NCI-H524 treated with DMSO at 0.1 percent for 48 hours (cell line): ENCODE results near the gene DNAJB13.

ENCODE experiments used
- DNase-seq: peaks from one replicate; lab custom pipeline; 2025; lab: John Stamatoyannopoulos, UW

The DNAJB13 gene

DNA sequence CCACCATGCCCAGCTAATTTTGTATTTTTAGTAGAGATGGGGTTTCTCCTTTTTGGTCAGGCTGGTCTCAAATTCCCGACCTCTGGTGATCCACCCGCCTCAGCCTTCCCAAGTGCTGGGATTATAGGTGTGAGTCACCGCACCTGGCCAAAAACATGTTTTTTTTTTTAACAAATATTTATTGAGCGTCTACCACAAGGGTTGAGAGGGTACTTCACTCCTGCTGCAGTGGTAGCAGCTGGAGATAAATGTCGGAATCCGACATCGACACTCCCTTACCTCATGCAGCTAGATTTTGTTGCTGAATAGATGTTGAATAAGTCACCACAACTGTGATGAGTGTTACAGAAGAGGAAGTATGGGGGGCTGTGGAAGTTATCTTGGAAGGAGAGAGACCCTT is 971 bp downstream of the DNAJB13 start:
- no peak for DNase-seq

DNA sequence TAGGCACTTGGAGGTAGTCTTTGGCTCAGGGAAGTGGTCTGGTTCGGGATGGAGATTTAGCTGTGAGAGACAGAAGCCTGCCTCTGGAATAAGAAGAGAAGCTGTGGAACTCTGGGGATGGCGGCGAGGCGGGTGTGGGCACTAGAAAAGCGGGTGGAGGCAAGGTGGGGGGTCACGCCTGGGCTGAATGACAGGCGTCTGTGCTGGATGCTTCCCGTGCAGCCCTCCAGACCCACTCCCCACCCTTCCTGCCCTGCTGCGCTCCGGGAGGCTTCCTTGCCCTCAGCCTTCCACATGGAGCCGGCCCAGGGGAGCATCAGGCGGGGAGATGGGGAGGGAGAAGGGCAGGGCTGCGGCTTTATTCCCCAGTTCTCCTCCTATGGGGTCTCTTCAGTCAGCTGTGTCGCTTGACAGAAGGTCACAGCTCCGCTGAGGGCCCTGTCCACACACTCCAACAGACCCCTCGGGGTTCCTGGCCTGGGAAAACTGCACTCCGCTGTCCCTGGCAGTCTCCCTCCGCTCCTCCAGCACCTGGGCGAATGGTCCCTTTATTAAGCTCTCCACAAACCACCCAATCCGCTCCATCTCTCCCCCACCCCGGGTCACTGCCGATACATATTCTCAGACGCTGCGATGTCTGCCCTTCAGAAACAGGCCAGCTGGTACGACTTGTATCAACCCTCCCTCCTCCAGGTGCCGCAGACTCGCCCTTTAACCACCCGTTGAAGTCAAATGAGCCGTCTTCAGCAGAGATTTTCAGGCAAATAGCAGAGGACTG is 6.2 kb downstream of the DNAJB13 start:
- DNase-seq = no peak

DNA sequence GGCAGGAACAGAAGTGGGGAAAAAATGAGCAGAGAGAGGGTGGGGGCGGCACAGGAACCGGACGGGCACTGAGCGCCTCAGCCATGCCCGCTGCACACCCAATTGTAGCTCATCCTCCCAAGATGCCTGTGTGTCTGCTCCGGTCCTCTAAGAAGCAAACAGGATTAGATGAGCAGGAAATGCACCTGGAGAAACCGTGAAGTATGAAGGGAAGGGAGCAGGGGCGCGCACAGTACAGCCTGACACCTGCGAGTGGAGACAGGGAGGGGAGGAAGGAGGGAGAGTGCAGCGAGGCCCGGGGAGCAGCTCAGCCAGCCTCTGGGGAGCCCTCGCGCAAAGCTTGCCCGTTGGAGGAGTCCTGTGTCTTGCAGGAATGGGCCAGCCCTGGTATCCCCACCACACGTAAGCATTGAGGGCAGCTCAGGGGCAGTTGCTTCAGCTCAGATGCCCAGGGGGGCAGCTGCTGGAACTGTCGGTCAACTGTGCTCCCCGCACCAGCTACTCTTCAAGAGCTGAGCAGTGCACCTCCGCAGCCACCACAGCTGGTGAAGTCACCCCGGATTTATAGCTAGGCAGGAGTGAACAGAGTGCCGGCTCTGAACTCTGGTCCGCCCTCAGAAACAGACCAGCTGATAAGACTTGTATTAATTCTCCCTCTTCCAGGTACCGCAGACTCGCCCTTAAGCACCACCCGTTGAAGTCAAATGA is 7.0 kb downstream of the DNAJB13 start:
- DNase-seq = no peak

DNA sequence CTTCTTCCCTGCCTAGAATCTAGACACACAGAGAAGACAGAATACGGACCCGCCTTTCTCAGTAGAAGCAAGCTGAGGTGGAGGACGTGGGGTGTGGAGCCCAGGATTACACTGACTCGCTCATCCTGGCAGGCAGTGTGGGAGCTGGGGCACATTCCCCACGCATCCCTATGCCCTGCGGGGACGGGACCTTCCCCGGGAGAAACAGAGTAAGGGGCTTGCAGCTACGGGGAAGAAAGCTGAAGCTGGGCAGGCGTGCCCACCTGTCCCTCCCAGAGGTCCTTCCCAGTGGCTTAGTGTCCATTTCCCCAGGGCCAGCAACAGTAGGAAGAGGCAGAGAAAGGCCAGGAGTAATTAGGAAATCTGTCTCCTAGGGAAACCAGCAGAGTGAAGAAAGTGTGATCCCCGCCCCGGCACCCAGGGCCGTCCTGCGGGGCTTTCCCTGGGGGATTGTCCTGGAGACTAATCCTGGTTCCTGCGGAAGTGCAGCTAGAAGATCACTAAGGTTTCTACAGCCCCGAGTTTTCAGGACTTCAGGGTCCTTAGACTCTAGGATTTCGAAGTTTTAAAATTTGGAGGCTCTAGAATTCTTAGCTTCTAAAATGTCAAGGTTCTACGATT is 7.8 kb downstream of the DNAJB13 start:
- DNase-seq = no peak

DNA sequence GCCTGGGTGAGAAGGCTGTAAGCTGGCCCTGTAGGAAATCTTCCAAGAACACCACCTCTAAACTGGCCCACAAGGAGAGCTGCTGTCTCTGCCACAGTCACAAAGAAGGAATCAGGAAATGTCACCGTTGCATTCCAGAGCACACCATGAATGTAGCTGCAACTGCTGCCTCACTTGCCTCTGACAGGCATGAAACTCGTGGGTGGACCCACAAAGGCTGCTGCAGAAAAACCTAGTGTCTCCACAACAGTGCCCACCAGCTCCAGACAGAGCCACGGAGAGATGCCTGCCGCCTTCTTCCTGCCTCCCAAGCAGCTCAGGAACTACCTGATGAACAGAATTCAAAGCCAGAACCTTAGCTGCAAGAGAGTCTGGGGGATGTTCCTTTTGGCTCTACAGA is 10.5 kb downstream of the DNAJB13 start:
- DNase-seq = no peak

DNA sequence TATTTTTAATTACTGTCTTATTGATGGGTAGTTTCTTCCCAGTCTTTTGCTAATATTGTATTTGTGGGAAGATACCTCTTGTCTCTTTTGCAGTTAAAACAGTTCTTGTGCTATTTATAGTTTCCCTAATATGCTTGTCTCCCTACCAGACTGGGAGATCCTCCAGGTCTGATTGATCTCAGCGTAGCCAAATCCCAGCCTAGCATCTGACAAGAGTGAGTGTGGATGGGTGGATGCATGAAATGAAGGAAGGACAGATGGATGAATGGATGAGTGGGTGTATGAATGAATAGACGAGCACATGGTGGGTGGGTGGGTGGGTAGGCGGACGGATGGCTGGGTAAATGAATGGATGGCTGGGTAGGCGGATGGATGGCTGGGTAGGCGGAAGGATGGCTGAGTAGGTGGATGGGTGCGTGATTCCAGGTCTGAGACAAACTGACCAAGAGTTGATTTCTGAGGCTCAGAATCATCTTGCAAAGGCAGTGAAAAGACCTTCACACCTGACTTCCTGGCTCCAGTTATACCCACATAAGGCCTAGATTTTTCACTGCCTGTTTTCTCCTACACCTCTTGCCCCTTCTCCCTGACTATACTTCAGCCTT is 11.4 kb downstream of the DNAJB13 start:
- no peak for DNase-seq

DNA sequence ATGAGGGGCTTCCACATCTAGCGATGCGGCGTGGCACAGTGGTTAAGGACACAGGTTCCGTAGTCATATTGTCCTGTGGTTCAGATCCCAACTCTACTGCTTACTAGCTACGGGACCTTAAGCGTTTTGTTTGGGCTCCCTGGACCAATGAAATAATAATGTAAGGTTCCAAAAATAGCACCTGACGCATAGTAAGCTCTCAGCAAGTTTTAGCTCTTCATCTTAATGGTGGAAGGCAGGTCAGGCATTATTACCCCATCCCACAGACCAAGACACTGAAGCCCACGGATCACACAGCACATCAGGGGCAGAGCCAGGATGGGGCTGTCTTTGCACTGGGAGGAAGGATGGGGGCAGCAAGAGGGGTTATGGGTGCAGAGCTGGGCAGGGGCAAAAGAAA is 13.0 kb downstream of the DNAJB13 start:
- DNase-seq = no peak

DNA sequence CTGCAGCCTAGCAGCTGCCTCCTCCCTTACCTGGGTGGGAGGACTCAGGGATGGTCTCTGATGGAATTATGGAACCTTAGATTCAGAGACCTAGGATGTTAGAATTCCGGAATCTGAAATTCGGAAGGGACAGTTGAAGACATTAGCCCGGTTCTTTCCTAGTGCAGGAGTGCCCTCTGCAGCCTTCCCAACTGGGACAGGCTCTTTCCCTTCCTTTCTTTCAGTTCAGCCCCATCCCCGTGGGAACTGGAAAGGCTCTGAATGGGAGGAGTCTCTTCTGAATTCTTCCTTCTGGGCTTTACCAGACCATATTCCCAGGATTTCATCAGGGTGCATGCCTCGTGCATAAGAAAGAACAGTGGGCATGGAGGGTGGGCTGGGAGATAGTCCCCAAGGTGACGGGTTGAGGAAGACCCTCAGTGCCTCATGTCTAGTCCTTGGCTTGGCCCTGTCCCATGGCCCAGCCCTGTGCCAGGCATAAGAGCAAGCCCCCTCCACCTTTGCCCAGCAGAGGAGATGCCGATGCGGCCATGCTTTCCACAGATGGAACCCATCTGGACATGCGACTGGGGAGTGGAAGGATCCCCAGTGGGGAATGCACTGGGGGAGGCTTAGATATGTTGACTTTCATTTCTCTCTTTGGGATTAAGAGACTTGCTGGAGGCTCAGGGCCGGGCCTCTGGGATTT is 14.4 kb downstream of the DNAJB13 start:
- no peak for DNase-seq

DNA sequence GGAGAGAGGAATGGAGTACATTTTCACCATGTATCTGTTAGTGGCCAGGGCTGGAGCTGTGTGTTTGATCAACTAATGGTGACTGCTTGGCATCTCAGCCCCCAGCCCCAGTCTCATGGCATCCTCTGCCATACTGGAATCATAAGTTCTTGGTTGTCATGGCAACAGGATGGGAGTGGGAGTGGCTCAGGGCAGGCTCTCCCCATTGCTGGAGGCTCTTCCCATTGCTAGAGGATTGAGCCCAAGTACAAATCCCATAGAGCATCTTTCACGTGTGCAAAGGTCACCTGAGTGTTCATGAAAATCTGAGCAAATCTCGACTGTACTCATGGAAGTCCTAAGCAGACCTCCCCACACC is 14.9 kb downstream of the DNAJB13 start:
- DNase-seq = no peak

DNA sequence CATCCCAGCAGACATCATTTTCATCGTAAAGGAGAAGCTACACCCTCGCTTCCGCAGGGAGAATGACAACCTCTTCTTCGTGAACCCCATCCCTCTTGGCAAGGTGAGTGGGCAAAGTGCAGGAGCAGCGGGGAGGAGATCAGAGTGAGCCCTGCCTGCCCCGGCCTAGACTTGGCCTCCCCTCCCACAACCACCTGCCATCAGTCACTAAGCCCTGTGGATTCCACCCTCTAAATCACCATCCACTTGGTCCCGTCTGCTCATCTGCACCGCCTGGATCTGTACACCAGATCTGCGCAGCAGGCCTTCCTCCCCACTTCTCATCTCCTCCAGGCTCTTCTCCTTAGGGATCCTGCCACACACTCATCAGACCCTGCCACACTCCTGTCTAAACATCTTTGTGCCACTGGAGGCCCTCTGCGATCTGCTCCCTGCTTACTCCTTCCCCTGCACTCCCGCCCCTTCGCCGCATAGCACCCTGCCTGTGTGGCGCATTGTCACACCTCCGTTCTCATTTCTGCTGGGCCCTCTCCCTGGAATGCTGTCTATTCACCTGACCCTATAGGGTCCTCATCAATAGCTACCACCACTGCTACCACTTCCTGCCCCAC is 17.6 kb downstream of the DNAJB13 start:
- DNase-seq = no peak

DNA sequence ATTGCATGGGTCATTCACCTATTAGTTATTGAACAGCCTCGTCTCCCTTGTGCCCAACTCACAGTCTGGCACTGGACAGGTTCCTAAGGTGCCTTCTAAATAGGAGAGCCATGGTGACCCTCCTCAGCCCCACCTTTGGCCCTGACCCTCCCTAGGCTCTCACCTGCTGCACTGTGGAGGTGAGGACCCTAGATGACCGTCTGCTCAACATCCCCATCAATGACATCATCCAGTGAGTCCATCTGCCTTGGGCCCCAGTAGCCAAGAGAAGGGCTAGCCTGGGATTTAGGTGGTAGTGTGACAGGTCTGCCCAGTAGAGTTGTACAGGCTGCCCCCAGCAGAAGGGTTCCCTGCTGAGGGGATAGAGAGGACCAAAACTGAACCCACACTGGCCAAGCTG is 18.3 kb downstream of the DNAJB13 start:
- no peak for DNase-seq

DNA sequence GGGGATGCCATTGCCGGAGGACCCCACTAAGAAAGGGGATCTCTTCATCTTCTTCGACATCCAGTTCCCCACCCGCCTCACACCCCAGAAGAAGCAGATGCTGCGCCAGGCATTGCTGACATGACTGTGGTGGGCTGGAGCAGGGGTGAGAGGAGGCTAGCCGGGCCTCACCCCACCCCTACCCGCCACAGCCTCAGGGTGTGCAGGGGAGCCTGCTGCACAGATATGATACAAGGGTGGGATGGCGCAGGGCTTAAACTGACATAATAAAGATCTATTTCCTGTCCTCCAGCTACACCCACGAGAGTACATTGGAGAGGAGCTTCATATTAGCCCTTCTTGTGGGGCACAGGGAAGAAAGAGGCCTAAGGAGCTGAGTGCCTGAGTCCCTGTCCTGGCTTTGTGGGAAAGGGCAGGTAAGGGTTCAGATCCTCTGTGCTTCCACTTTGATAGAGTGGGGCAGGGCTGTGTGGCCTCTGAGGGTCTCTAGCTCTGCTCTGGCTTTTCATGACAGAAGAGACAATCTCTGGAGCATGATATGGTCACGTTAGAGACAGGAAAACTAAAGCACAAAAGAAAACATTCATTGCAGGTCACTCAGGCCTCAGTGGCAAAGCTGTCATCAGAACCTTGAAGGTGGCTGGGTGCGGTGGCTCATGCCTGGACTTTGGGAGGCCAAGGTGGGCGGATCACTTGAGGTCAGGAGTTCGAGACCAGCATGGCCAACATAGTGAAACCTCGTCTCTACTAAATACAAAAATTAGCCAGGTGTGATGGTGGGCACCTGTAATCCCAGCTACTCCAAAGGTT is 19.4 kb downstream of the DNAJB13 start:
- no peak for DNase-seq

DNA sequence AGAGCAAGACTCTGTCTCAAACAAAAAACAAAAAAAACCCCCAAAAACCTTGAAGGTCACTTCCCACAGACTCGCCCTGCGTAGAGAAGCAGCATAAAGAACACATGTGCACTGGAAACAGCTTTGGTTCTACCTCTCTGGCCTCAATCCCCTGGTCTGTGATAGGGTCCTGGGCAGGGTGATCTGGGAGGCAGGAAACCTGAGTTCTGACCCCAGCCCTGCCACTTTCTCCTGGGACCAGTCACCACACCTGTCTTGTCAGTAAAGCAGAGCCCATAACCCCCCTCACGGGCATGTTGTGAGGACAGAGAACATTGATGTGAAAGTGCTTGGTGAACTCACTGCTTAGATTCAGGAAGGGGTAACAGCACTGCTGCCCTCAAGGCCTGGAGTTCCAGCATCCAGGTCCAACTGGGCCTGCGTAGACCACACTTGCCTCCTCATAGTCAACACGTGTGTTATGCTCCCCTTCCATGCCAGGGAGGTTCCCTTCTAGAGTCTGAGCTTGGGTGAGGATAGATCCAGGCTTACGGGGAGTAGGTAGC is 20.4 kb downstream of the DNAJB13 start:
- DNase-seq = no peak

DNA sequence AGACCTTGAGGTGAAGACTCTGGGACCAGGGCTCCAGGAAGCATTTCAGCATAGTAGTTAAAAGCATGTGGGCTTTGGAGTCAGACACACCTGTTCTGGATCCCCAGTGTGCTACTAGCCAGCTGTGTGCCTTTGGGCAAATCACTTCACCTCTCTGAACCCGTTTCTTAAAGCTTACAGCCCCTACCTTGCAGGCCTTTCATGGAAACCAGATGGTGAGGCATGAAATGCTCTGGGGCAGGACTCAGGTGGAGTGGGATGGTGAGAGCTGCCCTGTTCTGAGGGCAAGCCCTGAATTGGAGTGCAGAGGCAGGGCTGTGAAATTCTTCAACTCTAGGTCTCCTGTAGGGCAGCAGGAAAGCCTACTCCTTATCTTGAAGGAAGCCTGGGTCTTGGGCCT is 21.4 kb downstream of the DNAJB13 start:
- no peak for DNase-seq

DNA sequence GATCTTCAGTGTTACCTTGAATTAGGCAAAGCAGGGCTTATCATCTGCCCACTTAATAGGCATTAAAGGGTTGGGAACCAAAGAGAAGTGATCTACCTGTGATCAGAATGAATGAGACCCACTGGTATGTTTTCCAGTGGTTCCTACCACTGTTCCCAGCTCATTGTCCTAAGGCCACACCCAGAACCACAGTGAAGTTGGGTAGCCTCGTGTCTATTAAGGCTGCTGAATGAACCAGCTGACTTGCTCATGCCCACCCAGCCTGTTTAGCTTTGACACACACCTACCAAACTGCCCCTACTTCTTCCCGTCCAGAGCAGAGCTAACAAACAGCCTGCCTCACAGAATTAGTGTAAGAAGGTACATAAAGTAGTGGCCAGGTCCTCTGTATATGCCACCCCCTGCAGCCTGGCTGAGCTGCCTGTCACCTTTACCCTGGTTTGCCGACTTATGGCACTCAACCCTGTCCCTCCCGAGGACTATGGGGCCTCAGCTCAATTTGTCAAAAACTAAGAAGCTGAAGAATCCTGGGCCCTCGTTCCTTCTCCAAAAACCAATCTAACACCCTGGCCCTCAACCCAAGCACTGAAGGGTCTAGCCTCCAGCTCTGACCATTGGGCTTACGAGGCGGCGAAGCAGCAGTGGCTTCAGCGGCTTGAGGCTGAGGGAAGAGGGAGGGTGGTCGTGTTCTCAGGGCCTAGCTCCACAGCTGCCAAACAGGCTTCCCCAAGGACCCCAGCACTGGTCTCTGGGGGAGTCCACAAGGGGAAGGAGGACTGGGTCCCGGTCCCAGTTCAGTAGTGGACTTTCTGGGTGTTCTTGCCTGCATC is 22.0 kb downstream of the DNAJB13 start:
- DNase-seq = no peak

DNA sequence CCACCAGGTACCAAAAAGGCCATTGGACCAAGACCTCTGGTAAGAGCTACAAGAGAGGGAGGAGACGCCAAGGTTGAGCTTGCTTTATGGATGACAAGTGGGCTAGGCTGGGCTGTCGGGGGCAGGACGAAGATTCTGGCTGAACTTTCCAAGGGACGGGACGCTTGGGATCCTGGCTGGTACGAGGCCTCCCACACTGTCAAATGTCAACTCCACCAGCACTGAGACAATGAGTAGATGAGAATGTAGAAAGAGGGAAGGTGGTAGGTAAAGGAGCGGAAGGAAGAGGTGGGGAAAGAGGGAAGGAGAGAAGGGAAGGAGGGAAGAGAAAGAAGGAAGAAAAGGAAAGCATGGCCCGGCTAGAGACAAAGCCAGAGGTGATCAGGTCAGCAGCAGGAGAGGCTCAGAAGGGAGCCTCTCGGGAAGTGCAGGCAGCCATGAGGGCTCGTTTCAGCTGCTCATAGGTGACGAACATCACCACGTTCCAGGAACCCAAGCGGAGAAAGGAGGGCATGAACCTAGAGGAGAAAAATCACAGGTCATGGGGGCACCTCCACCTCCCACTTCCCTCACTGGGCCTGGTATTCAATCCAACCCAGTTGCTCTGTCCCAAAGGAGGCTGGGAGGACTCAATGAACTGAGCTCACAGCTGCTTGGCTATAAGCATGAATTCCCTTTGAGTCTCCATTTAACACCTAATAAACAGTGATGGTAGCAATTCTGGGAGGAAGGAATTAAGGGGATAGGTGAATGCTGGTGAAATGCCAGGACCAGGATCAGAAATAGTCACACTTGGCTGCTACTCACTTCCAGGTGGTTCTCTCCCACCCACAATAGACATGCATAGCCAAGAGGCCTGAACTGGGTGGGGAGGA is 24.0 kb downstream of the DNAJB13 start:
- DNase-seq = no peak

DNA sequence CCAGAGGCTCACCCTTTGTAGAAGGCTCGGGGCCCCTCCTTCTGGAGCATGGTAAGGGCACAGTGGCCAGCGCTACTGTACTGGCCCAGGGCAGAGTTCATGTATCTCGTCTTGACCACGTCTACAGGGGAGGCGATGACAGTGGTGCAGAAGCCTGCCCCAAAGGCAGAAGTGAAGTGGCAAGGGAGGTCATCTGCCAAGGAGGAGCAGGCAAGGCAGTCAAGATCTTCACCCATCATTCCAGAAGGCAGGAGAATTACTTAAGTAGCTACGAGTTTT is 24.6 kb downstream of the DNAJB13 start:
- DNase-seq = no peak

DNA sequence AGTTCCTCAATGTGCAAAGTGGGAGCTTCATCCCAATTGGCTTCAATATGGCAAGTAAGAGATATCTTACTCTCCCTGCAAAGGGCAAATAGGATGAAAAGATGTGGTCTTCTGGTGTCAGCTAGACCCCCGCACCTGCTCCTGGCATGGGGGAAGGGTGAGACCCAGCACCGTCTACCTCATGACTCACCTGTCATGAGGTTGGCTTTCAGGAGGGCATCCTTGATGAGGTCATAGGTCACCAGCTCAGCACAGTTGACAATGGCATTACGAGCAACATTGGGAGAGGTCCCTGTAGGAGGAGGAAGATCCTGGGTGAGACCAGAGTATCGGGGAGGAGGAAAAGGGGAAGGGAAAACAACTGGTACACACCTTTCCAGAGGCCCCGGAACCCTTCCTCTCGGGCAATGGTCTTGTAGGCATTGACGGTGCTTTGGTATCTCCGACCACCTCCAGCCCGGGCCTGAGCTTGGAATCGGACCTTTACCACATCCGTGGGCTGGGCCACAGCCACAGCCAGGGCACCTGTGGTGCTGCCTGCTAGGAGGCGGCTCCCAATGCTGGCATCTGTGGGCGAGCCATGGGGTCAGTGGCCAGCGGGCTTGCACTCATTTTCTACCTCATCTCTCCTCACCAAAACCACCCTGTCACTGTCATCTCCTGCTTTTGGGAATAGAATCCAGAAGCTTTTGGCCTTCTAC is 25.8 kb downstream of the DNAJB13 start:
- no peak for DNase-seq
